ENCODE results near the gene TNFAIP8L1.

DNA sequence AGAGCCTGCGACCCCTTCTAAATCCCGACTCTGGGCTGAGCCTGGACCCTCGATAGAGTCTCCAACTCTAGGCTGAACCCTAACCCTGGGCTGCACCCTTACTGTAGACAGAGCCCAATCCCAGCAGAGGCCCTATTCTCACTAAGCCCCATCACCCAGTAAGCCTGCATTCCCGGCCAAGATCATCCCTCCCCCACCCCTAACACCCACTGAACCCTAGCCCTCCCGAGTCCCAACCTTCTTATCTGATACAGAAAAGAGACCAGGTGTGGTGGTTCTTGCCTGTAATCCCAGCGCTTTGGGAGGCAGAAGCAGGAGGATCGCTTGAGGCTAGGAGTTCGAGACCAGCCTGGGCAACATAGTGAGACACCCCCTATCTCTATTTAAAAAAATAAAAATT lies 2.6 kb upstream of the TNFAIP8L1 start:
- TF ChIP-seq POLR2A (IDR thresholded peaks at IDR 0.05) (no peak), POLR2AphosphoS5 (IDR thresholded peaks at IDR 0.05) (no peak), CTCF (IDR thresholded peaks at IDR 0.05) (no peak)
